22Rv1 (cell line): ENCODE data around the gene TMEM63B.

ENCODE experiments used
- ZFX ChIP-seq: fragments of 450-650 bp; IDR thresholded peaks from 2 replicates; pipeline ENCODE4 v1.6.1; 2017; ENCODE audit warnings: antibody characterized with exemption, borderline replicate concordance
- TF ChIP-seq, protein P1 (sequence below): fragments of 450-650 bp; IDR thresholded peaks from 2 replicates; pipeline ENCODE4 v1.5.1; 2017; ENCODE audit warnings: mild to moderate bottlenecking

DNA sequence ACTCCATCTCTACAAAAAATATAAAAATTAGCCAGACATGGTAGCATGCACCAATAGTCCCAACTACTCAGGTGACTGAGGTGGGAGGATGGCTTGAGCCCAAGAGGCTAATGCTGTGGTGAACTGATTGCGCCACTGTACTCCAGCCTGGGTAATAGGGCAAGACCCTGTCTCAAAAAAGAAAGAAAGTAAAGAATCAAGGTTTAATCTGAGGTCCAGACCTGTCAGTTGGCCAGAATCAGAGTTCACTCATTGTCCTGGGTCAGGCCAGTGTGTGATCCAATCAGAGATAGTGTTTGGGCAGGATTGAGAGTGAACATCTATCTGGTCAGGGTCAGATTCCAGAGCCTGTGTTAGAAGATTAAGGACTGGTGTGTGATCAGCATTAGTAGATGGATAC is 15.5 kb downstream of the TMEM63B start:
- TF ChIP-seq, protein P1, sequence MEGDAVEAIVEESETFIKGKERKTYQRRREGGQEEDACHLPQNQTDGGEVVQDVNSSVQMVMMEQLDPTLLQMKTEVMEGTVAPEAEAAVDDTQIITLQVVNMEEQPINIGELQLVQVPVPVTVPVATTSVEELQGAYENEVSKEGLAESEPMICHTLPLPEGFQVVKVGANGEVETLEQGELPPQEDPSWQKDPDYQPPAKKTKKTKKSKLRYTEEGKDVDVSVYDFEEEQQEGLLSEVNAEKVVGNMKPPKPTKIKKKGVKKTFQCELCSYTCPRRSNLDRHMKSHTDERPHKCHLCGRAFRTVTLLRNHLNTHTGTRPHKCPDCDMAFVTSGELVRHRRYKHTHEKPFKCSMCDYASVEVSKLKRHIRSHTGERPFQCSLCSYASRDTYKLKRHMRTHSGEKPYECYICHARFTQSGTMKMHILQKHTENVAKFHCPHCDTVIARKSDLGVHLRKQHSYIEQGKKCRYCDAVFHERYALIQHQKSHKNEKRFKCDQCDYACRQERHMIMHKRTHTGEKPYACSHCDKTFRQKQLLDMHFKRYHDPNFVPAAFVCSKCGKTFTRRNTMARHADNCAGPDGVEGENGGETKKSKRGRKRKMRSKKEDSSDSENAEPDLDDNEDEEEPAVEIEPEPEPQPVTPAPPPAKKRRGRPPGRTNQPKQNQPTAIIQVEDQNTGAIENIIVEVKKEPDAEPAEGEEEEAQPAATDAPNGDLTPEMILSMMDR: no peak
- TF ChIP-seq ZFX: no peak
